Neural cell (in vitro differentiated cells): ENCODE results near the gene PDHX. TPM values are rescaled to one million over a fixed set of nuclear protein-coding genes. Genes with fewer than 3 reads are reported as not detected.

Source experiments
- H2AFZ ChIP-seq: fragments of 200-600, 300-800 bp; sonication (generic), shearing (Covaris generic); 2 replicates; pipeline ENCODE4 v1.6.0; 2014; ENCODE audit warnings: low read depth, mild to moderate bottlenecking, antibody characterized with exemption, low read length, moderate library complexity
- H3F3A ChIP-seq: fragments of 200-600 bp; shearing (Covaris generic); 2 replicates; pipeline ENCODE4 v1.6.1; 2016; ENCODE audit warnings: mild to moderate bottlenecking, moderate library complexity, mixed read lengths, antibody characterized with exemption, low read length; ENCODE audit not compliant: insufficient read depth, poor library complexity, severe bottlenecking
- H3K27ac ChIP-seq: fragments of 200-600, 300-800 bp; sonication (generic), shearing (Covaris generic); 2 replicates; pipeline ENCODE4 v1.5.1; 2014; ENCODE audit warnings: mild to moderate bottlenecking, low read length, moderate library complexity
- H3K27me3 ChIP-seq: fragments of 300-800, 200-600 bp; sonication (generic), shearing (Covaris generic); 2 replicates; pipeline ENCODE4 v1.6.0; 2014; ENCODE audit warnings: mild to moderate bottlenecking, low read depth, low read length, moderate library complexity; ENCODE audit not compliant: insufficient read depth
- H3K36me3 ChIP-seq: fragments of 300-800, 200-600 bp; sonication (generic), shearing (Covaris generic); 2 replicates; pipeline ENCODE4 v1.5.1; 2014; ENCODE audit warnings: mild to moderate bottlenecking, antibody characterized with exemption, low read length, moderate library complexity; ENCODE audit not compliant: insufficient read depth
- H3K4me2 ChIP-seq: fragments of 300-800, 200-600 bp; sonication (generic), shearing (Covaris generic); 2 replicates; pipeline ENCODE4 v1.6.0; 2014; ENCODE audit warnings: mild to moderate bottlenecking, low read length
- H3K4me3 ChIP-seq: fragments of 300-800, 200-600 bp; sonication (generic), shearing (Covaris generic); 2 replicates; pipeline ENCODE4 v1.5.1; 2014; ENCODE audit warnings: mild to moderate bottlenecking, low read length, moderate library complexity
- H3K79me2 ChIP-seq: fragments of 200-600 bp; shearing (Covaris generic); replicated peaks from 2 replicates; pipeline ENCODE4 v1.6.0; 2014; ENCODE audit warnings: mild to moderate bottlenecking, low read length, moderate library complexity; ENCODE audit not compliant: insufficient read depth
- H3K9ac ChIP-seq: fragments of 300-800, 200-600 bp; sonication (generic), shearing (Covaris generic); 2 replicates; pipeline ENCODE4 v1.6.1; 2016; ENCODE audit warnings: mild to moderate bottlenecking, low read length, mixed read lengths
- H3K9me2 ChIP-seq: fragments of 200-600 bp; shearing (Covaris generic); 2 replicates; pipeline ENCODE4 v1.6.1; 2016; ENCODE audit warnings: mild to moderate bottlenecking, low read length, mixed read lengths; ENCODE audit not compliant: insufficient read depth
- H3K9me3 ChIP-seq: fragments of 200-600, 300-800 bp; sonication (generic), shearing (Covaris generic); 2 replicates; pipeline ENCODE4 v1.6.1; 2016; ENCODE audit warnings: mild to moderate bottlenecking, mixed run types, low read length, moderate library complexity, mixed read lengths
- H4K20me1 ChIP-seq: fragments of 200-600 bp; shearing (Covaris generic); 2 replicates; pipeline ENCODE4 v1.6.1; 2016; ENCODE audit warnings: mild to moderate bottlenecking, mixed run types; ENCODE audit not compliant: insufficient read depth
- CTCF ChIP-seq: fragments of 450-650 bp; IDR thresholded peaks from 2 replicates; pipeline ENCODE4 v1.5.1; 2014; ENCODE audit warnings: antibody characterized with exemption, mild to moderate bottlenecking, moderate library complexity; ENCODE audit not compliant: poor library complexity, severe bottlenecking
- EP300 ChIP-seq: fragments of 450-650 bp; conservative IDR thresholded peaks from 2 replicates; pipeline ENCODE4 v1.6.1; 2014; ENCODE audit warnings: antibody characterized with exemption, mild to moderate bottlenecking, moderate library complexity; ENCODE audit not compliant: poor library complexity, severe bottlenecking
- EZH2 ChIP-seq: fragments of 200-600, 300-800 bp; shearing (Covaris generic), sonication (generic); IDR thresholded peaks from 2 replicates; pipeline ENCODE4 v1.6.1; 2014; ENCODE audit warnings: antibody characterized with exemption, low read length, borderline replicate concordance, mild to moderate bottlenecking; ENCODE audit not compliant: insufficient read depth, poor library complexity, severe bottlenecking
- MXI1 ChIP-seq: fragments of 450-650 bp; conservative IDR thresholded peaks from 2 replicates; pipeline ENCODE4 v1.6.1; 2014; ENCODE audit warnings: antibody characterized with exemption, mild to moderate bottlenecking; ENCODE audit not compliant: poor library complexity, severe bottlenecking
- POLR2AphosphoS5 ChIP-seq: IDR thresholded peaks from 2 replicates; pipeline ENCODE4 v1.6.1; 2012
- RAD21 ChIP-seq: fragments of 450-650 bp; conservative IDR thresholded peaks from 2 replicates; pipeline ENCODE4 v1.6.1; 2014; ENCODE audit warnings: antibody characterized with exemption, mild to moderate bottlenecking, moderate library complexity
- REST ChIP-seq: IDR thresholded peaks from 2 replicates; pipeline ENCODE4 v1.6.1; 2012; ENCODE audit warnings: borderline replicate concordance
- SMC3 ChIP-seq: fragments of 450-650 bp; conservative IDR thresholded peaks from 2 replicates; pipeline ENCODE4 v1.6.1; 2014; ENCODE audit warnings: antibody characterized with exemption, mild to moderate bottlenecking, moderate library complexity; ENCODE audit not compliant: poor library complexity
- TAF1 ChIP-seq: IDR thresholded peaks from 2 replicates; pipeline ENCODE4 v1.6.1; 2012; ENCODE audit warnings: low read depth
- polyA plus RNA-seq: library from polyadenylated mRNA; depleted of rRNA; stranded (reverse); fragments of >200 nt; gene quantifications from 2 replicates; pipeline ENCODE4 v1.2.3, GENCODE V29; 2014

PDHX gene
- polyA plus RNA-seq, 1 donor from 2014 or later = 59.8 TPM

GRCh38 chr11:35009191-35009943, 92.9 kb downstream of the PDHX start:
- Histone ChIP-seq H3K9ac (no peak overlapping the region), H3K79me2 (no peaks in the 10 kb centered on the region), H3F3A (no peaks in the 10 kb centered on the region), H3K4me3 (no peak overlapping the region), H2AFZ (no peak overlapping the region), H3K9me2 (no peaks in the 10 kb centered on the region), H3K4me2 (no peak overlapping the region), H3K27ac (no peak overlapping the region), H3K27me3 (no peaks in the 10 kb centered on the region), H3K36me3 (no peaks in the 10 kb centered on the region), H4K20me1 (no peaks in the 10 kb centered on the region), H3K9me3 (no peaks in the 10 kb centered on the region)
- no peak for TF ChIP-seq CTCF
- no peak for TF ChIP-seq TAF1
- TF ChIP-seq RAD21 = no peak
- no peak for TF ChIP-seq EZH2
- TF ChIP-seq SMC3 = no peak

- Histone ChIP-seq H3K9ac (no peak overlapping the region), H2AFZ (no peak overlapping the region), H3K9me2 (no peaks in the 10 kb centered on the region), H3K9me3 (no peaks in the 10 kb centered on the region), H3K79me2 (no peaks in the 10 kb centered on the region), H3K4me2 (no peak overlapping the region), H4K20me1 (no peaks in the 10 kb centered on the region), H3K27me3 (no peaks in the 10 kb centered on the region), H3K4me3 (no peak overlapping the region), H3K27ac (no peak overlapping the region), H3F3A (no peaks in the 10 kb centered on the region), H3K36me3 (no peaks in the 10 kb centered on the region)
- TF ChIP-seq RAD21 (no peak), EZH2 (no peak), EP300 (no peak), SMC3 (no peak), POLR2AphosphoS5 (no peak), CTCF (no peak), TAF1 (no peak), REST (no peak), MXI1 (no peak)
Observed at GRCh38 chr11:35009944-35010342, 93.5 kb downstream of the PDHX start.
